GM18507 (cell line): ENCODE results near the gene STK32B.

Source experiments
- DNase-seq: peaks from one replicate; pipeline ENCODE4 v3.0.0; 2011; ENCODE audit warnings: low read depth; ENCODE audit not compliant: insufficient read length; ENCODE audit errors: extremely low spot score
- FAIRE-seq: peaks from 2 replicates; lab custom pipeline; 2011; peaks lifted over from hg19 to GRCh38; lab: Jason Lieb, UNC

Gene STK32B

GRCh38 chr4:5028480-5028879, 22.8 kb upstream of the STK32B start:
- FAIRE-seq: no peak

GRCh38 chr4:5029447-5029846, 21.8 kb upstream of the STK32B start:
- FAIRE-seq (no peak), DNase-seq (no peak)

More at GRCh38 chr4:5028480-5028879, 22.8 kb upstream of the STK32B start:
- DNase-seq: no peak

- FAIRE-seq (no peak), DNase-seq (no peak)
These were observed 21.1 kb upstream of the STK32B start for GRCh38 chr4:5030221-5030620.

GRCh38 chr4:5030927-5031326, 20.4 kb upstream of the STK32B start:
- FAIRE-seq (no peak), DNase-seq (no peak)

GRCh38 chr4:5032813-5033212, 18.5 kb upstream of the STK32B start:
- no peak for FAIRE-seq
- DNase-seq: no peak

GRCh38 chr4:5033281-5033841, 17.9 kb upstream of the STK32B start:
- FAIRE-seq (no peak), DNase-seq (no peak)

- DNase-seq (no peak), FAIRE-seq (no peak)
These were observed 17.1 kb upstream of the STK32B start for GRCh38 chr4:5034206-5034605.

- DNase-seq (no peak), FAIRE-seq (no peak)
These were observed 15.0 kb upstream of the STK32B start for GRCh38 chr4:5036239-5036638.

- DNase-seq: no peak
- FAIRE-seq: no peak
These were observed 13.4 kb upstream of the STK32B start for GRCh38 chr4:5037553-5038551.

- FAIRE-seq: no peak
- DNase-seq: no peak
These were observed 11.5 kb upstream of the STK32B start for GRCh38 chr4:5039800-5040199.

- DNase-seq (no peak), FAIRE-seq (no peak)
These were observed 10.2 kb upstream of the STK32B start for GRCh38 chr4:5040856-5041620.

- FAIRE-seq (no peak), DNase-seq (no peak)
These were observed 9.6 kb upstream of the STK32B start for GRCh38 chr4:5041699-5042098.

- no peak for DNase-seq
- FAIRE-seq: no peak
These were observed 7.7 kb upstream of the STK32B start for GRCh38 chr4:5043579-5043978.

- DNase-seq (no peak), FAIRE-seq (no peak)
These were observed 6.9 kb upstream of the STK32B start for GRCh38 chr4:5044341-5044740.

GRCh38 chr4:5045097-5045496, 6.2 kb upstream of the STK32B start:
- DNase-seq: no peak
- FAIRE-seq: no peak

- DNase-seq (no peak), FAIRE-seq (no peak)
These were observed 2.6 kb upstream of the STK32B start for GRCh38 chr4:5048721-5049120.

- DNase-seq (no peak), FAIRE-seq (no peak)
These were observed 581 bp upstream of the STK32B start for GRCh38 chr4:5050520-5051277.

GRCh38 chr4:5052204-5052702, 973 bp downstream of the STK32B start:
- FAIRE-seq (no peak), DNase-seq (no peak)

- DNase-seq: no peak
- FAIRE-seq: no peak
These were observed 1.6 kb downstream of the STK32B start for GRCh38 chr4:5052726-5053425.
